Muscle of leg (tissue), 11 donors: ENCODE results near the gene STAC. TPM values are rescaled to one million over a fixed set of nuclear protein-coding genes. Genes with fewer than 3 reads are reported as not detected.

Experiments used
- DNase-seq: peaks from one replicate; pipeline ENCODE4 v3.0.0; 2013
- H3K27ac ChIP-seq: one replicate; pipeline ENCODE4 v1.5.1; 2013; ENCODE audit warnings: mild to moderate bottlenecking, low read length, control low read depth
- H3K27me3 ChIP-seq: one replicate; pipeline ENCODE4 v1.6.1; 2013; ENCODE audit warnings: low read length; ENCODE audit not compliant: control insufficient read depth, insufficient read depth
- H3K36me3 ChIP-seq: one replicate; pipeline ENCODE4 v1.6.1; 2013; ENCODE audit warnings: low read length; ENCODE audit not compliant: control insufficient read depth, insufficient read depth
- H3K4me1 ChIP-seq: one replicate; pipeline ENCODE4 v1.6.1; 2013; ENCODE audit warnings: low read length; ENCODE audit not compliant: control insufficient read depth, insufficient read depth
- H3K4me3 ChIP-seq: one replicate; pipeline ENCODE4 v1.5.1; 2013; ENCODE audit warnings: low read length, control low read depth
- H3K9me3 ChIP-seq: replicated peaks from 2 replicates; pipeline ENCODE4 v1.6.1; 2013; ENCODE audit warnings: low read depth, low read length; ENCODE audit not compliant: control insufficient read depth
- WGBS: methylation state at CpG from one replicate; pipeline ENCODE4 v1.1.5; 2013; ENCODE audit warnings: missing lambda C conversion rate; ENCODE audit not compliant: insufficient coverage; 5-methylcytosine and 5-hydroxymethylcytosine counted together
- polyA plus RNA-seq, 8 donors: library from polyadenylated mRNA; unstranded; fragments of 120-200 nt; gene quantifications; one replicate each; pipeline versions ENCODE4 v1.2.1 to v1.2.3, GENCODE V29; 2013; ENCODE audit warnings: inconsistent platforms in 1 of 8, low replicate concordance in 1 of 8; ENCODE audit not compliant: insufficient read length in 8 of 8, insufficient read depth in 1 of 8
- total RNA-seq: library from RNA; stranded (reverse); fragments of 120-200 nt; gene quantifications from one replicate; pipeline ENCODE4 v1.2.4, GENCODE V29; 2013

STAC gene
- total and polyA plus RNA-seq, 9 donors, result 29.9 to 73.5 (median 44.4) TPM

GRCh38 chr3:36408146-36408545 is 27.8 kb downstream of the STAC start:
- no peak for DNase-seq
- Histone ChIP-seq H3K36me3 (no peaks in the 10 kb centered on the region), H3K9me3 (no peaks in the 10 kb centered on the region), H3K27me3 (no peaks in the 10 kb centered on the region), H3K4me3 (no peak overlapping the region), H3K27ac (no peak overlapping the region), H3K4me1 (no peaks in the 10 kb centered on the region)
- WGBS, result 33% methylated on average over 1 of the region's 1 CpG

DNA sequence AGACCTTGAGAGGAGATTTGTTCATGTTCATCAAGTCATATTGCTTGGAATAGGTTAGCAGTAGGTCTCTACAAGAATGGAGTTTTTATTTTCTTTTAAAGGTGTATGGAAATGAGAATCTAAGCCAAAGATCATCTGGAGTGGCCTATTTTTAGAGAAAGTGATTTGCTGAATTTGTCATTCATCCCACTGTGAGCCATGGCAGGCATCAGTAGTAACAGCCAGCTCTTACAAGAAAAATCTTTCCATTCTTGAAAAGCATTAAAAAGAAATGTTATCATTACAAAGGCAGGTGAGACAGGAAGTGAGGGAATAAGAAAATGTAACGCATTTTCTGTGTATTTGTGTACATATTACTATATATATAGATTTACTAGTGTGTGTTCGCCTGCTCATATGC is 29.6 kb downstream of the STAC start:
- no CpG with 5 or more reads among the region's 2 CpGs for WGBS
- H3K9me3 ChIP-seq, result no peaks in the 10 kb centered on the region
- no peaks in the 10 kb centered on the region for H3K4me1 ChIP-seq
- H3K36me3 ChIP-seq, result no peaks in the 10 kb centered on the region
- no peak overlapping the region for H3K4me3 ChIP-seq
- H3K27me3 ChIP-seq, result no peaks in the 10 kb centered on the region
- no peak for DNase-seq
- no peak overlapping the region for H3K27ac ChIP-seq

DNA sequence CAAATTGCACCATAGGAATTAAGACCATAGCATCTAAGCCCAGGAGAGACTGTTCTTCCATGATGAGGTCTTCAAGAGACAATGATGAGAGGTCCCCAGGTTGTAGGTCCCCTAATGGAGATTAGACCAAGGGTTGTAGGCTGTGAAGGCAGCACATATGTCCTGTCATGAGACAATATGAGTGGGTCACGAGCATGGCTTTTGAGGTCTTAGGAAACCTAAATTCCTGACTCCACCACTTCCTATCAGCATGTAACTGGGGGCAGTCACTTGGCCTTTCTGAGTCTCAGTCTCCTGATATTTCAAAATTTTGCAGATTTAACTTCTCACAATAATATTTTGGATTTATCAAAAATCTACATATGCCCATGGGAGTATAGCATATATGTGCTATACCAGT is 31.3 kb downstream of the STAC start:
- WGBS, result no CpG with 5 or more reads among the region's 1 CpG
- Histone ChIP-seq H3K4me3 (no peak overlapping the region), H3K9me3 (peaks cover 5% of the 10 kb centered on the region), H3K27me3 (no peaks in the 10 kb centered on the region), H3K4me1 (no peaks in the 10 kb centered on the region), H3K27ac (no peak overlapping the region), H3K36me3 (no peaks in the 10 kb centered on the region)
- DNase-seq, result no peak

DNA sequence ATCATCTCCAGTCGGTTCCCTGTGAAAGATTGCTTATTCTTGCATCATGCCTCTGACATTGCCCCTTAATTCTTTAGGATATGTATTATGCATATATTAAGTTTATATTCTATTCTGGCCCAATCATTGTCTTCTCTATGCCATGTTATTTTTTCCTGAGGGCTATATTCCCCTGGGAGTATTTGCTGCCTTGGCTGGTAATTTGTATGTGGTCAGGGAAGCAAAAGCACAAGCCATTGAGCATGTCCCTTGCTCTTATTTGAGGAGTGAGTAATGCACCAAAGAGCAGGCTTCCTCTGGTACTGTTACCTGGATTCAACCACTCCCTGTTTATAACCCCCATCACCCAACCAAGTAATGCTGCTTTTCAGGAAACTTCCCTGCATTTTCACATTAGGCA is 36.3 kb downstream of the STAC start:
- Histone ChIP-seq H3K36me3 (no peaks in the 10 kb centered on the region), H3K9me3 (peaks cover 5% of the 10 kb centered on the region), H3K27me3 (no peaks in the 10 kb centered on the region), H3K4me3 (no peak overlapping the region), H3K4me1 (no peaks in the 10 kb centered on the region), H3K27ac (no peak overlapping the region)
- DNase-seq, result no peak
- WGBS, result no CpG with 5 or more reads among the region's 1 CpG

DNA sequence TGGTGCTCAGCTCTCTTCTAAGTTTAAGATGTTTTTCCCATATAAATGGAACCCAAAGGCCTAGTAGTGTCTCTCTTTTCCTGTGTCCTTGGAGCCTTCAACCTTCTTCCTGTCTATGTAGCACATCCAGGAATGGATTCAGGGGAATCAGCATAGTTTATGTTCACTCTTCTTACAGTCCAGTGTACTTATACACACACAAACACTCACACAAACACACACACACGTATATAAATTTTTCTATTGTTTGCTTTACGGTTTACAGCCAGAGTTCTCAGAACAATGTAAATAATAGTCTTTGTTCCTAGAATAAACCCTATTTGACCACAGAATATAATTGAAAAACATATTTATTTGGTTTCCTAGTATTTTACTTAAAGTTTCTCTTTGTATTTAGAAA is 36.9 kb downstream of the STAC start:
- no peak for DNase-seq
- no peaks in the 10 kb centered on the region for H3K27me3 ChIP-seq
- H3K4me1 ChIP-seq, result no peaks in the 10 kb centered on the region
- H3K9me3 ChIP-seq, result peaks cover 5% of the 10 kb centered on the region
- H3K27ac ChIP-seq, result no peak overlapping the region
- H3K36me3 ChIP-seq, result no peaks in the 10 kb centered on the region
- H3K4me3 ChIP-seq, result no peak overlapping the region
- no CpG with 5 or more reads among the region's 2 CpGs for WGBS

DNA sequence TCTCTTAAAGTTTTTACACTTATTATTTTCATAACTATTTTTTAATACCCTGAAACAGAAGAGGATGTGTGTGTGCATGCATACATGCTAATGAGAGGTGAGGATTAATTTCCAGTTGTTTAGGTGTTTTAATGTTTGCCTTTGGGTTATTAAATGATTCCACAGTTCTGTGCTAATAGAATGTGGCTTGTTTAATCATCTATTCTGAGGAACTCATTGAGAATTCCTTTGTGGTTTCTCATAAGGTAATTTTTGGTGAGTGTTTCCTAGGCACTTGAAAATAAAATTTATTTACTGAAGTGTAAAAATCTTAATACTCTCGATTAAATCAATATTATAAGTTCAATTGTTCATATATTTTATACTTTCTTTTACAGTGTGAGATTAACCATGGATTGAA is 38.0 kb downstream of the STAC start:
- Histone ChIP-seq H3K9me3 (peaks cover 5% of the 10 kb centered on the region), H3K27ac (no peak overlapping the region), H3K4me1 (no peaks in the 10 kb centered on the region), H3K36me3 (no peaks in the 10 kb centered on the region), H3K27me3 (no peaks in the 10 kb centered on the region), H3K4me3 (no peak overlapping the region)
- no CpG with 5 or more reads among the region's 1 CpG for WGBS
- no peak for DNase-seq

GRCh38 chr3:36428445-36428844 is 48.1 kb downstream of the STAC start:
- H3K9me3 ChIP-seq, result no peaks in the 10 kb centered on the region
- H3K27me3 ChIP-seq, result no peaks in the 10 kb centered on the region
- H3K27ac ChIP-seq, result no peak overlapping the region
- no peak for DNase-seq
- H3K4me1 ChIP-seq, result no peaks in the 10 kb centered on the region
- H3K36me3 ChIP-seq, result peaks cover 3% of the 10 kb centered on the region
- no peak overlapping the region for H3K4me3 ChIP-seq
- 69% methylated on average over 3 of the region's 4 CpGs for WGBS

- Histone ChIP-seq H3K4me1 (no peaks in the 10 kb centered on the region), H3K27ac (no peak overlapping the region), H3K4me3 (no peak overlapping the region), H3K36me3 (peaks cover 3% of the 10 kb centered on the region), H3K27me3 (no peaks in the 10 kb centered on the region), H3K9me3 (no peaks in the 10 kb centered on the region)
- no peak for DNase-seq
- WGBS, result 96% methylated on average over 2 of the region's 3 CpGs
Observed at GRCh38 chr3:36429986-36430485, 49.7 kb downstream of the STAC start.

- no peak overlapping the region for H3K4me3 ChIP-seq
- H3K9me3 ChIP-seq, result no peaks in the 10 kb centered on the region
- DNase-seq, result no peak
- H3K36me3 ChIP-seq, result peaks cover 3% of the 10 kb centered on the region
- H3K27ac ChIP-seq, result no peak overlapping the region
- H3K27me3 ChIP-seq, result no peaks in the 10 kb centered on the region
- no peaks in the 10 kb centered on the region for H3K4me1 ChIP-seq
Observed at GRCh38 chr3:36433511-36433910, 53.2 kb downstream of the STAC start.

DNA sequence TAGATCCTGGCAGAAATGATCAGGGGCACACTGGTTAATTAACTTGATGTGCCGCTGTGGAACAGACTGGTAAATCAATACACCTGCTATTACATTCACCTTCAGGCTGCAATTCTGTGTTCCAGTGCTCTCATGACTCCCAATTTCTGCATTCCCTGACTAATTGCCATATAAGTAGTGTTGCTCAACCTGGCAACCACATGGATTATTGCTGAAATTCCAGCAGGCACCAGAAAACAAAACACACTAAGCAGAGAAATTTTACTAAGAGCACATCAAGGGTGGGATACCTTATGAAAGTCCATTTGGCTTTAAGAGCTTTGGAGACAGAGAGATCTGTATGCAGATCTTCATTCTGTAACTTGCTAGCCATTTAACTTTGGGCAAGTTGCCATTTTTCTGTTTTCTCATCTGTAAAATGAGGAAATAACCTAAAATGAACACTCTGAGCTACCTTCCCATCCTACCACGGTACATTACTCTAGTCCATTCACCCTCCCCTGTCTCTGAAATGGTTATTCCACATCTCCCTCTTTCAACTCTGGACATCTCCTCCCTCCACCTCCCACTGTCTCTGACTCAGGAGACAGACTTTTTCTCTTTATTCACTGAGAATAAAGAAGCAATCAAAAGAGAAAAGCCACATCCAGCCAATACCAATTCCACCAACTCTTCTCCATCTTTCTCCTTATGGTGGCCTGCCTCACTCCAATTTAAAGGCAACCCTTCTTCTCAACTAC is 54.6 kb downstream of the STAC start:
- no peak overlapping the region for H3K4me3 ChIP-seq
- DNase-seq, result no peak
- no peaks in the 10 kb centered on the region for H3K9me3 ChIP-seq
- H3K36me3 ChIP-seq, result no peaks in the 10 kb centered on the region
- no peak overlapping the region for H3K27ac ChIP-seq
- WGBS, result 85% methylated on average over 2 of the region's 2 CpGs
- H3K27me3 ChIP-seq, result no peaks in the 10 kb centered on the region
- no peaks in the 10 kb centered on the region for H3K4me1 ChIP-seq
